T-helper 9 cell (primary cell): ENCODE measurements around the gene ARSB.
"Not testable (repeated sequence)": the region's sequence is repeated elsewhere in the genome, so short reads cannot be mapped to it uniquely, and the experiment has no call there.

Experiments used
- DNase-seq: peaks from one replicate; pipeline ENCODE4 v3.0.0-alpha.2; 2020

The ARSB gene

GRCh38 chr5:78993165-78993564 lies 8.1 kb upstream of the ARSB start:
- DNase-seq, result no peak

- DNase-seq, result no peak
Measured at GRCh38 chr5:78992146-78992545, 7.0 kb upstream of the ARSB start.

GRCh38 chr5:78989080-78989479 lies 4.0 kb upstream of the ARSB start:
- no peak for DNase-seq

GRCh38 chr5:78985725-78986223 lies 664 bp upstream of the ARSB start:
- DNase-seq, result peak; percentile 6

- DNase-seq, result peak; percentile 67
Measured at GRCh38 chr5:78984439-78985115, 533 bp downstream of the ARSB start.

- DNase-seq, result no peak
Measured at GRCh38 chr5:78983601-78984438, 1.3 kb downstream of the ARSB start.

- not testable (repeated sequence) for DNase-seq
Measured at GRCh38 chr5:78983194-78983593, 1.9 kb downstream of the ARSB start.

- DNase-seq, result no peak
Measured at GRCh38 chr5:78979909-78980308, 5.2 kb downstream of the ARSB start.

- no peak for DNase-seq
Measured at GRCh38 chr5:78979117-78979742, 5.9 kb downstream of the ARSB start.

- DNase-seq, result no peak
Measured at GRCh38 chr5:78975035-78975434, 10.1 kb downstream of the ARSB start.

GRCh38 chr5:78974601-78975000 lies 10.5 kb downstream of the ARSB start:
- DNase-seq, result no peak

GRCh38 chr5:78974011-78974410 lies 11.1 kb downstream of the ARSB start:
- DNase-seq, result no peak

- DNase-seq, result no peak
Measured at GRCh38 chr5:78972654-78973428, 12.3 kb downstream of the ARSB start.

GRCh38 chr5:78971998-78972397 lies 13.1 kb downstream of the ARSB start:
- no peak for DNase-seq

- DNase-seq, result no peak
Measured at GRCh38 chr5:78968781-78969180, 16.3 kb downstream of the ARSB start.

GRCh38 chr5:78964889-78965288 lies 20.2 kb downstream of the ARSB start:
- DNase-seq, result no peak

GRCh38 chr5:78961743-78962142 lies 23.4 kb downstream of the ARSB start:
- DNase-seq, result no peak

- DNase-seq, result no peak
Measured at GRCh38 chr5:78959767-78960166, 25.3 kb downstream of the ARSB start.

GRCh38 chr5:78958672-78959445 lies 26.3 kb downstream of the ARSB start:
- DNase-seq, result no peak

GRCh38 chr5:78956901-78957300 lies 28.2 kb downstream of the ARSB start:
- DNase-seq, result no peak

GRCh38 chr5:78953092-78953800 lies 31.9 kb downstream of the ARSB start:
- DNase-seq, result no peak
